Stimulated activated CD8-positive, alpha-beta memory T cell treated with anti-CD3 and anti-CD28 coated beads, Interleukin-4, amount 100 ng/mL, for 24 hours (primary cell): ENCODE results near the gene RAET1G.
"Not testable (repeated sequence)": the region's sequence is repeated elsewhere in the genome, so short reads cannot be mapped to it uniquely, and the experiment has no call there.

Experiments used
- DNase-seq: peaks from one replicate; pipeline ENCODE4 v3.0.0-alpha.2; 2020; ENCODE audit warnings: low read depth

The RAET1G gene

GRCh38 chr6:149913540-149914240 is 9.2 kb downstream of the RAET1G start:
- DNase-seq, result no peak

- no peak for DNase-seq
Observed at GRCh38 chr6:149913085-149913484, 9.8 kb downstream of the RAET1G start.

GRCh38 chr6:149912680-149913079 is 10.2 kb downstream of the RAET1G start:
- DNase-seq, result not testable (repeated sequence)

- no peak for DNase-seq
Observed at GRCh38 chr6:149910721-149911151, 12.2 kb downstream of the RAET1G start.

- DNase-seq, result no peak
Observed at GRCh38 chr6:149909701-149910470, 13.0 kb downstream of the RAET1G start.

GRCh38 chr6:149908480-149908879 is 14.4 kb downstream of the RAET1G start:
- not testable (repeated sequence) for DNase-seq

- no peak for DNase-seq
Observed at GRCh38 chr6:149907317-149907716, 15.6 kb downstream of the RAET1G start.

- DNase-seq, result no peak
Observed at GRCh38 chr6:149906405-149906804, 16.5 kb downstream of the RAET1G start.

- no peak for DNase-seq
Observed at GRCh38 chr6:149905911-149906371, 17.0 kb downstream of the RAET1G start.

GRCh38 chr6:149905371-149905910 is 17.5 kb downstream of the RAET1G start:
- no peak for DNase-seq

- no peak for DNase-seq
Observed at GRCh38 chr6:149904661-149905370, 18.1 kb downstream of the RAET1G start.

- DNase-seq, result no peak
Observed at GRCh38 chr6:149903938-149904611, 18.8 kb downstream of the RAET1G start.

- no peak for DNase-seq
Observed at GRCh38 chr6:149901444-149902140, 21.3 kb downstream of the RAET1G start.

GRCh38 chr6:149900620-149901443 is 22.1 kb downstream of the RAET1G start:
- DNase-seq, result no peak

GRCh38 chr6:149899926-149900619 is 22.8 kb downstream of the RAET1G start:
- DNase-seq, result no peak

GRCh38 chr6:149899486-149899885 is 23.4 kb downstream of the RAET1G start:
- no peak for DNase-seq

GRCh38 chr6:149898966-149899365 is 24.0 kb downstream of the RAET1G start:
- DNase-seq, result no peak

- DNase-seq, result no peak
Observed at GRCh38 chr6:149897855-149898744, 24.8 kb downstream of the RAET1G start, which contains the start of gene RAET1E. Gene RAET1E, minus strand, starts transcription at chr6:149898113. Its CDS starts 7,212 bp downstream, at chr6:149890901.
